Measurements from ENCODE around the gene PHIP. TPM values are rescaled to one million over a fixed set of nuclear protein-coding genes. Genes with fewer than 3 reads are reported as not detected.

PHIP gene
- 10 to 100 TPM; 15.7 to 18.7 (median 17.6) TPM for total RNA-seq (2021; fragmentation: NEBNext Ultra II Directional; extraction: Animal tissue kit (Norgen Biotek cat#: 25700))
- long read RNA-seq, partial matches to known transcripts, result 37 of 44 reads
- long read RNA-seq, other reads (novel, unspliced or antisense), result 7 of 44 reads

- peak within 1 kb of the TSS; percentile 96 for H3K27ac Mint-ChIP-seq
- TF ChIP-seq, protein P1, sequence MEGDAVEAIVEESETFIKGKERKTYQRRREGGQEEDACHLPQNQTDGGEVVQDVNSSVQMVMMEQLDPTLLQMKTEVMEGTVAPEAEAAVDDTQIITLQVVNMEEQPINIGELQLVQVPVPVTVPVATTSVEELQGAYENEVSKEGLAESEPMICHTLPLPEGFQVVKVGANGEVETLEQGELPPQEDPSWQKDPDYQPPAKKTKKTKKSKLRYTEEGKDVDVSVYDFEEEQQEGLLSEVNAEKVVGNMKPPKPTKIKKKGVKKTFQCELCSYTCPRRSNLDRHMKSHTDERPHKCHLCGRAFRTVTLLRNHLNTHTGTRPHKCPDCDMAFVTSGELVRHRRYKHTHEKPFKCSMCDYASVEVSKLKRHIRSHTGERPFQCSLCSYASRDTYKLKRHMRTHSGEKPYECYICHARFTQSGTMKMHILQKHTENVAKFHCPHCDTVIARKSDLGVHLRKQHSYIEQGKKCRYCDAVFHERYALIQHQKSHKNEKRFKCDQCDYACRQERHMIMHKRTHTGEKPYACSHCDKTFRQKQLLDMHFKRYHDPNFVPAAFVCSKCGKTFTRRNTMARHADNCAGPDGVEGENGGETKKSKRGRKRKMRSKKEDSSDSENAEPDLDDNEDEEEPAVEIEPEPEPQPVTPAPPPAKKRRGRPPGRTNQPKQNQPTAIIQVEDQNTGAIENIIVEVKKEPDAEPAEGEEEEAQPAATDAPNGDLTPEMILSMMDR (IDR thresholded peaks at IDR 0.05), result no peak; the same call in 1 of the 2 replicates
Measured at GRCh38 chr6:79078075-79078969, at the start of gene PHIP. Gene PHIP, minus strand, starts transcription at chr6:79078254. Its CDS starts 186 bp downstream, at chr6:79078068.

DNA sequence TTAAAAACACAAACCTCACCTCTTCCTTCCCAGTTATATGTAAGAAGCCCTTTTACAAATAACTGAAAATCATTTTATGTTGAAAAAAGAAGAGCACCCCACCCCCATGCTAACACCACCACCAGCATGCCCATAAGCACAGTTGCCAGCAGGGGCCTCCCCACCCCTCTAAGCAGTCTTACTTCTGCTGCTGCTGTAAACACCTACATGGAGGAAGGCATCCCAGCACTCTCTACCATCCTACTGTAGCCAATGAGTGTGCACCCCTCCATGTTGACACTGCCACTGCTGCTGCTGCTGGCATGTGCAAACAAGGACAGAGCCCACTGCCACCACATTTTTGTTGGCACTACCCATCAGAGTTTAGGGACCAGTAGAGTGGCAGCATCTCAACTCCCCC, 49.6 kb upstream of the PHIP start:
- H3K9me3 Mint-ChIP-seq, result no peaks in the 10 kb centered on the region

More at GRCh38 chr6:79078075-79078969, at the start of gene PHIP:
- H3K4me1 Mint-ChIP-seq (ENCODE audit: low read depth), result peaks cover 44% of the 10 kb centered on the region
- H3K36me3 Mint-ChIP-seq (ENCODE audit: low read depth), result peaks cover 8% of the 10 kb centered on the region
- no peaks in the 10 kb centered on the region for H3K9me3 Mint-ChIP-seq
- peak within 1 kb of the TSS; percentile 98 for H3K4me3 Mint-ChIP-seq
- H3K27me3 Mint-ChIP-seq (ENCODE audit: insufficient read depth), result peaks cover 2% of the 10 kb centered on the region
- DNase-seq, result peak; percentile 98

DNA sequence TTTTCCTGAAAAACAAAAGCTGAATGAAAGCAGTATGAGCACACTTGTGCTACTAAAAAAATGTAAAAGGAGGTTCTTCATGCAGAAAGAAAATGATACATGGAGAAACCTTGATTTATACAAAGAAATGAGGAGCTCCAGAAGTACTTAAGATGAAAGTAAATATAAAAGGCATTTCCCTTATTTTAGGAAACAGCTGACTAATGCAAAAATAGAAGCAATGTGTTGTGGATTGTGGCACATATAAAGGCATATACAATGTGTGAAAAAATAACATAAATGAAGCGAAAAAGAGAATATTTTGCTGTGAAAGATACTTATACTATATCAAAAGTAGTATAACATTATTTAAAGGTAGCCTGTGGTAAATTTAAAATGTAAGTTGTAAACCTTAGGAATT, 41.2 kb upstream of the PHIP start:
- no peaks in the 10 kb centered on the region for H3K4me1 Mint-ChIP-seq (ENCODE audit: low read depth)
- TF ChIP-seq, protein P1 (IDR thresholded peaks at IDR 0.05), result no peak
- no peak overlapping the region for H3K4me3 Mint-ChIP-seq
- no peaks in the 10 kb centered on the region for H3K9me3 Mint-ChIP-seq
- H3K27ac Mint-ChIP-seq, result no peak overlapping the region
- H3K36me3 Mint-ChIP-seq (ENCODE audit: low read depth), result no peaks in the 10 kb centered on the region
- DNase-seq, result no peak
- no peaks in the 10 kb centered on the region for H3K27me3 Mint-ChIP-seq (ENCODE audit: insufficient read depth)

More for the DNA sequence above, 49.6 kb upstream of the PHIP start:
- no peak for DNase-seq
- no peak overlapping the region for H3K27ac Mint-ChIP-seq
- H3K36me3 Mint-ChIP-seq (ENCODE audit: low read depth), result no peaks in the 10 kb centered on the region
- TF ChIP-seq, protein P1 (IDR thresholded peaks at IDR 0.05), result no peak
- H3K27me3 Mint-ChIP-seq (ENCODE audit: insufficient read depth), result no peaks in the 10 kb centered on the region; the same call in 1 of the 2 replicates
- no peaks in the 10 kb centered on the region for H3K4me1 Mint-ChIP-seq (ENCODE audit: low read depth)
- no peak overlapping the region for H3K4me3 Mint-ChIP-seq

- no peaks in the 10 kb centered on the region for H3K4me1 Mint-ChIP-seq (ENCODE audit: low read depth)
- H3K4me3 Mint-ChIP-seq, result no peak overlapping the region
- no peak for DNase-seq
- no peaks in the 10 kb centered on the region for H3K27me3 Mint-ChIP-seq (ENCODE audit: insufficient read depth)
- TF ChIP-seq, protein P1 (IDR thresholded peaks at IDR 0.05), result no peak
- no peaks in the 10 kb centered on the region for H3K36me3 Mint-ChIP-seq (ENCODE audit: low read depth)
- no peaks in the 10 kb centered on the region for H3K9me3 Mint-ChIP-seq
- no peak overlapping the region for H3K27ac Mint-ChIP-seq
Measured at GRCh38 chr6:79117752-79118151, 39.7 kb upstream of the PHIP start.

- H3K4me1 Mint-ChIP-seq (ENCODE audit: low read depth), result no peaks in the 10 kb centered on the region
- TF ChIP-seq, protein P1 (IDR thresholded peaks at IDR 0.05), result no peak
- no peak overlapping the region for H3K27ac Mint-ChIP-seq
- no peaks in the 10 kb centered on the region for H3K27me3 Mint-ChIP-seq (ENCODE audit: insufficient read depth)
- H3K4me3 Mint-ChIP-seq, result no peak overlapping the region
- no peaks in the 10 kb centered on the region for H3K36me3 Mint-ChIP-seq (ENCODE audit: low read depth)
- DNase-seq, result no peak
- H3K9me3 Mint-ChIP-seq, result no peaks in the 10 kb centered on the region
Measured at GRCh38 chr6:79115553-79116182, 37.6 kb upstream of the PHIP start.

Data from HFFc6 (cell line).